Measurements from ENCODE around the gene CECR2.
"Not testable (repeated sequence)": the region's sequence is repeated elsewhere in the genome, so short reads cannot be mapped to it uniquely, and the experiment has no call there.

Gene CECR2

DNA sequence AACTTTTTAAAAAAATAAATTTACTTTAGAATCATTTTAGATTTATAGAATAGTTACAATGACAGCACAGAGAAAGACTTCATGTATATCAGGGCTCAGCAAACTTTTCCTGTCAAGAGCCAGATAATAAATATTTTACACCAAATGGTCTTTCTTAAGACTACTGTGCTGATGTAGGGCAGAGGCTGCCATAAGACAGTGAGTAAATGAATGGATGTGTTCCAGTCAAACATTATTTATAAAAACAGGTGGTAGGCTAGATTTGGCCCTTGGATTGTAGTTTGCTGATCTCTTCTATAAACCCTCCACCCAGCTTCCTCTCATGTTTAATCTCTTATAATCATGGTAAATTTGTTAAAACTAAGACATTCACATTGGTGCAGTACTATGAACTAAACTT is 33.0 kb downstream of the CECR2 start:
- no peak for DNase-seq (ENCODE audit: low spot score)

DNA sequence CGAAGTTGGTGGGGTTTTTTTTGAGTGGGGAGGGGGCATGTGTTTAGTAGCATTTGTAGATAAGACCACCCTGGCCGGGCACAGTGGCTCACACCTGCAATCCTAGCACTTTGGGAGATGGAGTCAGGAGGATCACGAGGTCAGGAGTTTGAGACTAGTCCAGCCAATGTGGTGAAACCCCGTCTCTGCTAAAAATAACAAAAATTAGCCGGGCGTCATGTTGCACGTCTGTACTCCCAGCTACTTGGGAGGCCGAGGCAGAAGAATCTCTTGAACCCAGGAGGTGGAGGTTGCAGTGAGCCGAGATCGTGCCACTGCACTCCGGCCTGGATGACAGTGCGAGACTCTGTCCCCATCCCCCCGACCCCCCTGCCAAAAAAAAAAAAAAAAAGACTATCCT is 34.6 kb downstream of the CECR2 start:
- no peak for DNase-seq (ENCODE audit: low spot score)

DNA sequence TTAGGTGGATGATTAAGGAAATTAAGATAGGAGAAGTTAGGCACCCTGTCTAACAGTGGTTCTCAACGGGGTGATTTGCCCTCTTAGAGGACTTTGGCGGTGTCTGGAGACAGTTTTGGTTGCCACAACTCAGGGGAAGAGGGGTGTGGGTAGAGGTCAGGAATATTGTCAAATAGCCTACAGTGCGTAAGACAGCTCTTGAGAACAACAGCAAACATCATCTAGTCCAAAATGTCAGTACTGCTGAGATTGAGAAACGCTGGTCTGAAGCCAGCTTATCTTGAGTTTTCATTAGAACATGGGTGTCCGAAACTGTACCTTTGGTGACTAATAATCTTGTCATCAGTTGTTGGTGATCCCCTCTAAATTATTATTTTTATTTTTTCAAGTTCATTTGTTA is 38.4 kb downstream of the CECR2 start:
- no peak for DNase-seq (ENCODE audit: low spot score)

DNA sequence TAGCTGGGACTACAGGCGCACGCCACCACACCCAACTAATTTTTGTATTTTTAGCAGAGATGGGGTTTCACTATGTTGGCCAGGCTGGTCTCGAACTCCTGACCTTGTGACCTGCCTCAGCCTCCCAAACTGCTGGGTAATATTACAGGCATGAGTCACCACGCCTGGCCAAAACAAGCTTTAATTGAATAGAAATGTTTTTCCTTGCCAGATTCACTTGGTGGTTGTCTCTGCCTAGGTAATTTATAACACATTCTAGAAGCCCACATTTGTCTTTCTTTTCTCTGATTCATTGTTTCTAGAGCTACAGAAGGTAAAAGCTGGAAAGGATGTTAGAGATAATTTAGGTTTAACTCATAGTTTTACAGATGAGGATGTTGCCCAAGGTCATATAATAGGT is 41.3 kb downstream of the CECR2 start:
- DNase-seq (ENCODE audit: low spot score), result no peak

DNA sequence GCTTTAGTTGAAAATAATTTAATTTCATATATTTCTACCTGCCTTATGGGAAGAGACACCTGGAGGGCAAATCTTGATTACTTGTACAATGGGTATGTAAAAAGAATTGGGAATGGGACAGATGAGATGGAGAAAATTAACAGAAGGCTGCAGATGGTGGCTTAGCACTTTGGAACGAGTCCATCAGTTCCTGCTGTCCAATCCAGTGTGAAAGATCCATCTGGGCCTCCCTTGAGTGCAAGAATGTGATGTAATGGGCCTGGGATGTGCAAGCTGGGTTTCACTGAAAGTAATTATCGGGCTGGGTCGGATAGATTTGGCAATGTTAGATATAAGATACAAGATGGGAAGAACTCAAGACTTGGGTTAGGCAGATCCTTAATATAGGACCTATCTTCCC is 42.0 kb downstream of the CECR2 start:
- DNase-seq (ENCODE audit: low spot score), result peak; percentile 78

DNA sequence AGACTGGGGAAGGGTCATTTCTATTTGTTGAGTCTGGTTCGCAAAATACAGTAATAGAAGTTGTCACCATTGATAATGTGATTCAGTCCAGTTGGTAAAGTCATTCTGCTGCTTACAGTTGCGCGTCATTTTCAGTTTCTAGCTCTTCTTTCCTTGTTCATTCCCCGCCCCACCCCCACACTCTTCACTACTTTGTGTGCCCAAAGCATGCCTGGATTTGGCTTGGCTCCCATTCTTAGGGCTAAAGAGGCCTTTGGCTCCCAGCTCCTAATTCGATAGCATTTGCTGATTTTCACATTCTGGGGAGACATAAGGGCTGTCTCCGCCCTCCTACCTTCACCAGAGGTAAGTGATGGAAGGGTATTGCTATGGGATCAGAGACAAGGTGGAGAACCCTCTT is 43.0 kb downstream of the CECR2 start:
- DNase-seq (ENCODE audit: low spot score), result peak; percentile 36

DNA sequence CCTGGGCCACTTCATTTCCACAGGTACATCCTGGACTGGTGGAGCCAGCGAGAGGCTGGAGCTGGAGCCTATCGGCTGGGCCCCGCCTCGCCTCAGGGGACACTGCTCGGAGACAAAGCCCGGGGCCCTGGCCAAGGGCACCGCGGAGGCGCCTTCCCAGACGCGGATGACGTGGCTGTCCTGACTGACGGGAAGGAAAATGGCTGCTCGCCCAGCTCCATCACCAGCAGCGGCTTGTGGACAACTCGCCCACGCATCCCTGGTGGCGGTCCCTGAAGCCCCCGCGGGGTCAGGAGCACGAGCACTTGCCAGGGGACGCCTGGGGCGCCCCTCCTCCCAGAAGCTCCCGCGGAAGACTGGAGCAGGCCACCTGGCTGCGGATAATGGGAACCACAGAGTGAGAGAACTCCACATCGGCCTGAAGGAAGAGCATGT is 49.6 kb downstream of the CECR2 start:
- no peak for DNase-seq (ENCODE audit: low spot score)

DNA sequence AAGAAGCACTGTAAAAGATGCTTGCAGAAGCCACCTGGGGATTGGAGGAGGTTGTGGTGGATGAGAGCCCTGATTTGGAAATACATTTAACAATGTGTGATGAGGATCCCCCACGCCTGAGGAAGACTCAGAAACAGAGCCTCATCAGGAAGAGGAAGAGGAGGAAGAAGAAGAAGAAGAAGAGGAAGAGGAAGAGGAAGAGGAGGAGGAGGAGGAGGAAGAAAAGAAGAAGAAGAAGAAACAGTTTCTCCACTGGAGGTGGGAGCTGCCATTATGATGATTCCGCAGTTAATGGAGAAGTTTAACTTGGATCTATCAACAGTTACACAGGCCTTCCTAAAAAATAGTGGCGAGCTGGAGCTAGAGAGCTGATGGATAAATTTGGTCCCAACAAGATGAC is 50.1 kb downstream of the CECR2 start:
- no peak for DNase-seq (ENCODE audit: low spot score)

DNA sequence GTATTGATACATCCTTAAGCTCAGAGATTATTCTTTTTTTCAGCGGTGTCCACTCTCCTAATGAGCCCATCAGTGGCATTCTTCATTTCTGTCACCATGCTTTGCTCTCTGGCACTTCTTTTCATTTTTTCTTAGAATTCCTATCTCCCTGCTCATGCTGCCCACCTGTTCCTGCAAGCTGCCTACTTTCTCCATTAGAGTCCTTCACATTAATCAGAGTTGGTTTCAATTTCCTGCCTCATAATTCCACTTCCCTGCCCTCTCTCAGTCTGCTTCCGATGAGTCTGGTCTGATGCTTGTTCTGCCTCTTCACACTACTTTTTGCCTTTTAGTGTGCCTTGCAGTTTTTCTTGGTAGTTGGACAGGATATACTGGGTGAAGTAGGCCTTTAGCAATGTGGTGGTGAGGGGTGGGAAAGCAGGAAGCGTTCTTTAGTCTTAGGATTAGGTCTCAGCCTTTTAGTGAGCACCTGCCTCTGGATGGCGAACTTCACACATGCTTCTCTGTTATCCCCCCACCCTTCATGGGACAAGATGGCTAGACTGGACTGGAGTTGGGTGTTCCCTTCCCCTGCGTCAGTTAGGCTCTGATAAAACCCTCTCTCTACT is 53.6 kb downstream of the CECR2 start:
- DNase-seq (ENCODE audit: low spot score), result no peak

DNA sequence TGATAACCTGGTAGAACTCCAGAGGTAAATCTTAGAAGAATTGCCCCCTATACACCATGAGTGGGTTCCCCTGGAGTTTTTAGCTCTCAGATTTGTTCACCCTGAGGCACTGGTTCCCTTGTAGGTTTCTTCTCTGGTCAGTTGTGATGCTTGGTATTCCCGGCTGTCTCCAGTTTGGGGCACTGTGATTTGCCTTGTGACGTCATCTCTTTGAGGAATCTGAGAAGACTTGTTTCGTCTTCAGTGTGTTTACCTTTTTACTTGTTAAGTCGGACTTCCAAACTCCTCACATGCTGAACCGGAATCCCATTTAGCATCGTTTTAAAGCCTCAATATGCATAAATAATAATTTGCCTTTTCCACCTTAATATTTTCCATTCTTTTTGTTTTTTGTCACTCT is 54.4 kb downstream of the CECR2 start:
- no peak for DNase-seq (ENCODE audit: low spot score)

DNA sequence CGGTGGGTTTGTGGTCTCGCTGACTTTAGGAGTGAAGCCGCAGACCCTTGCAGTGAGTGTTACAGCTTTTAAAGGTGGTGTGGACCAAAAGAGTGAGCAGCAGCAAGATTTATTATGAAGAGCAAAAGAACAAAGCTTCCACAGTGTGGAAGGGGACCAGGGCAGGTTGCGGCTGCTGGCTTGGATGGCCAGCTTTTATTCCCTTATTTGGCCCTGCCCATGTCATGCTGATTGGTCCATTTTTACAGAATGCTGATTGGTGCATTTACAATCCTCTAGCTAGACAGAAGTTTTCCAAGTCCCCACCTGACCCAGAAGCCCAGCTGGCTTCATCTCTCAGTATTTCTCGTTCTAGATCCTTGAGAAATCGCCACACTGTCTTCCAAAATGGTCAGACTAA is 58.3 kb downstream of the CECR2 start:
- DNase-seq (ENCODE audit: low spot score), result not testable (repeated sequence)

DNA sequence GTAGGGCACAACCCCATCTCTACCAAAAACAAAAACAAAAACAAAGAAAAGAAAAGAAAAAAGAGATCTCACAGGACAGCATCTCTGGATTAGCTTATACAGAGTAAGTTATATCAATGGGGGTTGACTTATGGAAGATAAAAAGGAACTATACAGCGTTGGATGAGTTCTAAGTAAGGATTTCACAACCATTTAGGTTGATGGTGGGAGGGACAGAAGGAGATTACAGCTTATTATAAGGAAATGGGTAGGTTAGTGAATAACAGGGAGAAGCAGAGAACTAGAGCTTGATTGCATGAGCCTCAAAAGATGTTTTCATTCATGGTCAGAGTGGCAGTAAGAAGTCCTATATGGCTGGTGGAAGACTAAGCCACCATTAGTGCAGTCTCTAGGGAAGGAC is 60.3 kb downstream of the CECR2 start:
- no peak for DNase-seq (ENCODE audit: low spot score)

DNA sequence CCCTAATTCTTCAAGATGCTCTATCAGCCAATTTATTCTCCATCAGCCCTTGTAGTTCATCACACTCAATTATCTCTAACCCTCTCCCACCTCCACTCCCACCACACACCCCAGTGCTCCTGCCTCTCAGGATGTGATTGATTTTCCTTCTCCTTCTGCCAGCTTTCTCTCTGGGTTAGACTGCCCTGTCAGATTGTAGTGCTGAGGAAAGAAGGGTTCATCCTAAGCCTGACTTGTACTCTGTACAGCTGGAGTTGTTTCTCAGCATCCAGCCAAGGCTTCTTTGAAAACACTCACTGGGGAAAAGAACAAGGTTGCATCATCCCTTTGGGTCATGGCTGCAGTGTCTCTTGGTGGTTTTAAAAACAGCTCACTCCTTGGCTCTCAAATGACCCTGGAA is 61.2 kb downstream of the CECR2 start:
- peak; percentile 49 for DNase-seq (ENCODE audit: low spot score)

DNA sequence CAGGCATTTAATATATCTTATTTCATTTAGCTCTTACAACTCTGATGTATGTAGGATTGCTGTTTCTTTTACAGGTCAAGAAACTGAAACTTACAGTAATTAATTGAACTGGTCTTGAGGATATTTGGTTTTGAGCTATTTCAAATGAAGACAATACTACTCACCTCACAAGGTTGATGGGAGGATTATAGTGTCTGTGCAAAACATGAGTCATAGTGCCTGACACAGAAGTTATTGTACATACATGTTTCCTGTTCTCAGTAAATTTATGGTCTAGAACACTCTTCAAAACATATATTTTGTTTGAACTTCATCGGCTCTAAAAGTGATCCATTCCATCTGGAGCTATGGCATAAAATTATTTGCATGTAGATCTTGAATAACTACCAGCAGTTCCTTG is 61.9 kb downstream of the CECR2 start:
- no peak for DNase-seq (ENCODE audit: low spot score)

DNA sequence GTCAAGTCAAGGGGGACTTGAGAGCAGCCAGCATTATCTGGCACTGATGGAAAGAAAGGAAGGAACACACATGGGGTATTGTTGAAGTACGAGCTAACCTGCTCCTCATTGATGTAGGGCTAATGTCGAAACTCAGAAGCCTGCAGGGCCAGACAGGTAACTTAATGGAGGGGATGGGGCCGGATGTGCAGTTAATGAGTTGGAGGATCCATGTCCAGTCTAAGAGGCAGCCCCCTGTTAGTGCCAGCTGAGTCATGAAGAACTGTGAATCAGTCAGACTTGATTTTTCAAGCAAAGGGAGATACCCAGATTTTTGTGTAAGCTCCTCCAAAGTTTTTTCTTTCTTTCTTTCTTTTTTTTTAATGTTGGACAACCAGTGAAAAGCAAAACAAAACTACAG is 65.6 kb downstream of the CECR2 start:
- peak; percentile 58 for DNase-seq (ENCODE audit: low spot score)

DNA sequence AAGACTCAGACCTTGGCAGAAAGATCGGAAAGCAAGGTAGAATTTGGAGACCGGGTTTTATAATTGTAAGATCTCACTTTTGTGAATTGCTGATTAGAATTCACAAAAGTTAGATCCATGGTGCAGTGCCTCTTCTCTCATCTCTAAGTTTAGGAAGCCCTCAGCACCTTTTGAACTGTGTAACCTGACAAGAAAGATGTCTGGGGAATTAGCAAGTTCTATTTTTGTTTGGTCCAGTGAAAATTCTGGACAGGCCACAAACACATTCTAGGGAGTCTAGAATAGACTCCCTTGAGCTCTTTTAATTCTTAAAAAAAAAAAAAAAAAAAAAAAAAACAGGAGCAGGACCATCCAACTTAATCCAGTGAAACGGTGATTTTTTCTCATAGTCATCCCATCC is 66.1 kb downstream of the CECR2 start:
- DNase-seq (ENCODE audit: low spot score), result no peak

DNA sequence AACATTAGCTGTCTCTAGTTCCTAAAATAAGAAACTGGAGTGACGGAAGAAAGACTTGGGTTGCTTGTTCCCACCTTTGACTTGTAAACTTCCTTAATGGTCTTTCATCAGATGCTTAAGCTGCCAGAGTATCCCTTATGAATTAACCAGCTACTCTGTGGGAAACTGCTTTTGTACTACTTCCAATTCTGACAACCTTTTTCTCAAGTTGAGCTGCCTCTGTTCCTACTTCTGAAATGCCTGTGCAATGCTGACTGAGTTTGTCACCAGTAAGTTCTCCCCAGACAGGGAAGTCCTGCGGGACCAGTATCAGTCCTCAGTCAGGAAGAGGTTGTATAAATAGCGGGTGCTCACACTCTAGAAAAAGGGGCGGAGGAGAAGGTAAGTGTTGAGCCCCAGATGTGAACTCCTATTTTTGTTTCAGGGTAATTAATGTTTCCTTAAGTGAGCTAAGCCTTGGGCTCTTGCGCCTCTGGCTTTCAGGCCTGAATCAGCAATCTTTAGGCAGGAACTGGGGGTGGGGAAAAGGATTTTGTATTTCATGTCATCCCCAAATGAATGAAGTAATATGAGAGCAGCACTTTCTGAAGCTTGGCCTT is 67.2 kb downstream of the CECR2 start:
- DNase-seq (ENCODE audit: low spot score), result peak; percentile 81

DNA sequence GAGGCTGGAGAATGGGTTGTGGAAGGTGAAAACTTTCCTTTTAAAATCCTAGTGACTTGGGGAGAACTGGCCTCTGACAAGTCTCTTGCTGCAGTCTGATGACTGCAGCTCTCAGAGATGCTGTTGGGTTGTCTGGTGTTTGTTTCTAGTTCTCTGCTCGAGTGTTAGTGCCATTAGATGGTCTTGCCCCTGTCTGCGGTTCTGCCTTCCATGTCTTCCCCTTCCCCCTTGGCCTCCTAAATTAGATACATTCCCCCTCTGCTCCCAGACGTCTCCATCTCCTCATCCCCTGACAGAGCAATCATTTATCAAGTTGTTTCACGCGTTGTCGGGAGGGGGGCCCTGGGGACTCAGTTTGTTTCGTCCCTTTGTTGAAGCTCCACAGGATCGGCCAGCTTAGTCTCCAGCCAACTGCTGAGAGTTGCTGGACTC is 67.7 kb downstream of the CECR2 start:
- peak; percentile 97 for DNase-seq (ENCODE audit: low spot score)

DNA sequence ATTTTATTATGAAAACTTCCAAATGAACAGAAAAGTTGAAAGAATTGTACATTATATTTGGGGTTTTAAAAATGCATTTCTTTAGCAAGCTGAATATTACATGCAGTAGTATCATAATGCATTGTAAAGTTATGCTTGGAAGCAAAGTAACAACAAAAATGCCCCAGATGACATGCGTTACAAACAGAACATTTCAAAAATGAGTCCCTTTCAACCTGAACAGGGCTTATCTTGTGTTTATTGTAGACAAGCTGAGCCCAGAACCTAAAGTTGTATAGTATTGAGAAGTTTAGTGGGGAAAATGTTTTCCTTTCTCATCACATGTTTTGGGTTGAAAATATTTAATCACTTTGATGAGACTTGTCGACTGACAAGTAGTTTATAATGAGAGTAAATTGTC is 68.8 kb downstream of the CECR2 start:
- DNase-seq (ENCODE audit: low spot score), result peak; percentile 35

DNA sequence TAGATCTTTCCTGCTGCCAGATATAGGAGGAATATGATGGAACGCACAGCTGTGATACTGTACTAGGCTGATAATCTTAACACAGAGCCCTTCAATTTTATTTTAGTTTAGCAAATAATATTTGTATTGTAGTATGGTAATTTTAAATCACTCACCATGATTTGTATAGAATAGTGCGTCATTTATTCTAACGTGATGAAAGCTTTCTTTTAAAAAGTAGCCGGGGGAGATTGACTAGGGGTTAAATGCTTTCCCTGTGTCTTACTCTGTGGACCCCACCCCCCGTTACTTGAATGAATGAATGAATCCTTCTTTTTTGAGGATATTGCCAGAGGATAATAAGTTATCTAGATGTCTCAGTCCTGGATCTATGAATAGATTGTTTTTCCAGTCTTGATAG is 72.1 kb downstream of the CECR2 start:
- no peak for DNase-seq (ENCODE audit: low spot score)

DNA sequence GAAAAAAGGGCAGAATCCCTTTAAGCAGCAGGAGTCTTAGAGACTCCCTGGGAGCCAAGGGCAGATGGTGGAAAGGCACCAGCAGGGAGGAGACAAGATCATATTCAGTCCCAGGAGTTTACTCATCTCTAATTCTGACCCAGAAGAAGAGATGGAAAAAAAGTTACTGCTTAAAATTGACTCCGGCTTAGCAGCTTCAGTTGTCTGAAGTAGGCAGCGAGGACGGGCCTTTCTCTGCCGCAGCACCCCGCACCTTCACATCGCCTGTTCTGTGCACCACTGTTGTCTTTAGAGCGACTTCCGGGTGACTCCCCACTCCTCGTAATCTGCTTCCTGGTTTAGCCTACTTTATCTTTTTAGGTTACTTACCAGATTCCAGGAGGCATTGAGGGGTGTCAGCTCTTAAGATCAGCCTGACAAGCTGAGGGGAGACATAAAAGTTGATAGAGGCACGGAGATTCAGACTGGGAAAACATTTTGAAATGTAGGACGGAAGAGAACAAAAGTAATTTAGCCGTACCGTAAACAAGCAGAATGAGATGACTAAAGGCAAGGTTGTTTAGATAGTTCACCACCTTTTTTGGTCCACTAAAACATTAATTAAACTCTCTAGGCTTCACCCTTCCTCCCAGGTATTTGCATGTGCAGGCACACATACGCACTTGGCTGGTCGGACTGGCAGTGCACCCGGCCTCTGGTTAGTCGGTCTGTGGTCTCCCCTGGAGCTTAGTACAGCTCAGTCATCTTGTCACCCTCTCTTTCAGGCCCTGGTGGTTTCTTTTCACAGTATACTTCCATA is 74.3 kb downstream of the CECR2 start:
- DNase-seq (ENCODE audit: low spot score), result no peak

DNA sequence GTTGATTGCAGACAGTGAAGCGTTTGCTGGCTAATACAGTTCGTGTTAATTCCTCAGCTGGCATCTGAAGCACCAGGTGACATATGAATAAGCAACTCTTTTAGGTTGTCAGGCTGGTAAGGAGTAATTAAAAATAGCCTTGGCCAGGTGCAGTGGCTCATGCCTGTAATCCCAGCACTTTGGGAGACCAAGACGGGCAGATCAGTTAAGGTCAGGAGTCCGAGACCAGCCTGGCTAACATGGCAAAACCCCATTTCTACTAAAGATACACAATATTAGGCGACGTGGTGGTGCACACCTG is 74.9 kb downstream of the CECR2 start:
- no peak for DNase-seq (ENCODE audit: low spot score)

DNA sequence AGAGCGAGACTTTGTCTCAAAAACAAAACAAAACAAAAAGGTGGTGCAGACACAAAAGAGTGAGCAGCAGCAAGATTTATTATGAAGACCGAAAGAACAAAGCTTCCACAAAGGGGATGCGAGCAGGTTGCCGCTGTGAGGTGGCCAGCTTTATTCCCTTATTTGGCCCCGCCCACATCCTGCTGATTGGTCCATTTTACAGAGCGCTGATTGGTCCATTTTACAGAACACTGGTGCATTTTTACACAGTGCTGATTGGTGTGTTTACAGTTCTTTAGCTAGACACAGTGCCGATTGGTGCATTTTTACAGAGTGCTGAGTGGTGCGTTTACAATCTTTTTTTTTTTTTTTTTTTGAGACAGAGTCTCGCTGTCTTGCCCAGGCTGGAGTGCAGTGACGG is 77.4 kb downstream of the CECR2 start:
- no peak for DNase-seq (ENCODE audit: low spot score)

DNA sequence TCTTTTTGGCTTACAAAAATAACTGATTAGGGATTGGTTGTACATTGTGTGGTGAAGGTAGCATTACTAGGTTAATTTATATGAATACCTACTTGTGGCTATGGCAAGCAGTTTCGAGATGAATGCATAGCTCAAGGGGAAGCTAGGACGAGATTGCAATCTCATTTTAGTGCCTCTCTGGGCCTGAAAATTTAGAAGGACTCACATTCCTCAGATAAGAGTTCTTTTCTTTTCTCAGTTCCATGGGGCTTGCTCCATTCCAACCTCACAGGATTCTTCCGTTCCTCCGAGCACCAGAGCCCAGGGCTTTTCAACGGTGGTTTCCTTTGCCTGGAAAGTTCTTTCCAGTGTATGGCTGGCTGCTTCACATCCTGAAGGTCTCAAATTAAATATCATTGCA is 82.1 kb downstream of the CECR2 start:
- DNase-seq (ENCODE audit: low spot score), result no peak
